HEK293T (cell line): ENCODE measurements around the gene IQCB1.

Experiments
- CTCF ChIA-PET: fragments of 350-600 bp; formaldehyde crosslinking; extraction: SDS; loops from one replicate; lab custom pipeline; 2021; ENCODE audit warnings: antibody characterized with exemption, inconsistent platforms; lab: Yijun Ruan, JAX
- POLR2A ChIA-PET: fragments of 350-600 bp; formaldehyde crosslinking; extraction: SDS; loops from one replicate; lab custom pipeline; 2020; ENCODE audit warnings: antibody characterized with exemption, inconsistent platforms; lab: Yijun Ruan, JAX
- DNase-seq: peaks from one replicate; pipeline ENCODE4 v3.0.0; 2012; ENCODE audit warnings: mixed read lengths; ENCODE audit errors: extremely low spot score
- ARNT ChIP-seq: fragments of 450-650 bp; IDR thresholded peaks from 2 replicates; pipeline ENCODE4 v1.6.1; 2017; ENCODE audit warnings: mild to moderate bottlenecking
- BHLHE40 ChIP-seq: fragments of 450-650 bp; IDR thresholded peaks from 2 replicates; pipeline ENCODE4 v1.6.1; 2016; ENCODE audit warnings: mild to moderate bottlenecking, moderate library complexity, borderline replicate concordance
- CTBP1 ChIP-seq: fragments of 450-650 bp; IDR thresholded peaks from 2 replicates; pipeline ENCODE4 v1.6.1; 2016; ENCODE audit warnings: borderline replicate concordance
- ELF4 ChIP-seq: fragments of 450-650 bp; IDR thresholded peaks from 2 replicates; pipeline ENCODE4 v1.6.1; 2017; ENCODE audit warnings: antibody characterized with exemption
- FOXA1 ChIP-seq: fragments of 450-650 bp; IDR thresholded peaks from 2 replicates; pipeline ENCODE4 v1.6.1; 2016; ENCODE audit warnings: mild to moderate bottlenecking
- FOXK2 ChIP-seq: fragments of 450-650 bp; IDR thresholded peaks from 2 replicates; pipeline ENCODE4 v1.6.1; 2016; ENCODE audit warnings: mild to moderate bottlenecking
- FOXM1 ChIP-seq: fragments of 450-650 bp; IDR thresholded peaks from 2 replicates; pipeline ENCODE4 v1.6.1; 2017; ENCODE audit warnings: mild to moderate bottlenecking, borderline replicate concordance
- HDGF ChIP-seq: fragments of 450-650 bp; IDR thresholded peaks from 2 replicates; pipeline ENCODE4 v1.6.1; 2017; ENCODE audit warnings: antibody characterized with exemption, borderline replicate concordance
- L3MBTL2 ChIP-seq: fragments of 450-650 bp; conservative IDR thresholded peaks from 2 replicates; pipeline ENCODE4 v1.6.1; 2016; ENCODE audit warnings: mild to moderate bottlenecking
- LEF1 ChIP-seq: fragments of 450-650 bp; IDR thresholded peaks from 2 replicates; pipeline ENCODE4 v1.6.1; 2017; ENCODE audit warnings: mild to moderate bottlenecking, borderline replicate concordance
- NFRKB ChIP-seq: fragments of 450-650 bp; IDR thresholded peaks from 2 replicates; pipeline ENCODE4 v1.6.1; 2016; ENCODE audit warnings: mild to moderate bottlenecking, moderate library complexity
- SP1 ChIP-seq: fragments of 450-650 bp; IDR thresholded peaks from 2 replicates; pipeline ENCODE4 v1.6.1; 2017
- SUZ12 ChIP-seq: fragments of 450-650 bp; IDR thresholded peaks from 2 replicates; pipeline ENCODE4 v1.6.1; 2016; ENCODE audit warnings: mild to moderate bottlenecking
- TARDBP ChIP-seq: fragments of 450-650 bp; IDR thresholded peaks from 2 replicates; pipeline ENCODE4 v1.6.1; 2016
- ZNF384 ChIP-seq: fragments of 450-650 bp; IDR thresholded peaks from 2 replicates; pipeline ENCODE4 v1.6.1; 2016
- TF ChIP-seq, protein P1 (sequence below): fragments of 450-650 bp; IDR thresholded peaks from 2 replicates; pipeline ENCODE4 v1.6.1; 2016

Gene IQCB1

GRCh38 chr3:121835465-121835801, 573 bp upstream of the IQCB1 start:
- POLR2A ChIA-PET, result interaction anchor here (1.0 kb wide), 1 partner anchor 42 kb away, joined by 4 read pairs; no protein-coding TSS in a partner anchor
- TF ChIP-seq L3MBTL2 (no peak), ZNF384 (no peak), BHLHE40 (no peak), FOXM1 (no peak), SP1 (no peak), NFRKB (no peak), CTBP1 (no peak), ELF4 (no peak), TARDBP (no peak)
- CTCF ChIA-PET, result no interaction called here
- DNase-seq, result no peak

DNA sequence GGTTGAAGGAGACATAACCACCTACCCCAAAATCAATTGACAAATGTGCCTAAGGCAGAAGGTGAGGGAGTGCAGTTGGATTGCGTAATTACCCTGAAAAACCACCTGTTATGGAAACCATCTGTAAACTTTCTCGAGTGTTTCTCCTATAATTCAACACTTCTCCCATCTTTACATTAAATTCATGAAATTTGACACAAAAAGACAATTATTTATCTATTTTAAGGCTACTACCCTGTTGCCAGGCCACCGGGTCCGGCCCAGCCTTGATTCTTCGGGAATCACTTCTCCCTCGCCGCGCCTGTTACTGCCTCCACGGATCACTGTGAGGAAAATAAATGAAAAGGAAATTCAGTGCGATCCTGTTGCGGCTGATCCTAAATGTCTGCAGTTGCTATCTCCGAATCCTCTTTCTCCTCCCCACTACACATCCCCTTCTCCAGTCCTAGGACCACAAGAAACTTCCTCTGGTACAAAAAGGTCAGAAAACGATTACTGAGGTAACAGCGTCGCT, 646 bp downstream of the IQCB1 start:
- CTCF ChIA-PET, result no interaction called here
- DNase-seq, result peak; percentile 25
- TF ChIP-seq L3MBTL2 (no peak), FOXK2 (no peak), FOXM1 (no peak), ARNT (no peak), TARDBP (no peak), SP1 (no peak), CTBP1 (no peak)
- POLR2A ChIA-PET, result no interaction called here

GRCh38 chr3:121822973-121823372, 11.9 kb downstream of the IQCB1 start:
- TF ChIP-seq HDGF, result no peak
- no peak for TF ChIP-seq ARNT
- no peak for TF ChIP-seq TARDBP
- no peak for TF ChIP-seq SP1
- no peak for TF ChIP-seq BHLHE40
- TF ChIP-seq SUZ12, result no peak
- TF ChIP-seq LEF1, result no peak
- TF ChIP-seq, protein P1, sequence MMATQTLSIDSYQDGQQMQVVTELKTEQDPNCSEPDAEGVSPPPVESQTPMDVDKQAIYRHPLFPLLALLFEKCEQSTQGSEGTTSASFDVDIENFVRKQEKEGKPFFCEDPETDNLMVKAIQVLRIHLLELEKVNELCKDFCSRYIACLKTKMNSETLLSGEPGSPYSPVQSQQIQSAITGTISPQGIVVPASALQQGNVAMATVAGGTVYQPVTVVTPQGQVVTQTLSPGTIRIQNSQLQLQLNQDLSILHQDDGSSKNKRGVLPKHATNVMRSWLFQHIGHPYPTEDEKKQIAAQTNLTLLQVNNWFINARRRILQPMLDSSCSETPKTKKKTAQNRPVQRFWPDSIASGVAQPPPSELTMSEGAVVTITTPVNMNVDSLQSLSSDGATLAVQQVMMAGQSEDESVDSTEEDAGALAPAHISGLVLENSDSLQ, result no peak
- no peak for TF ChIP-seq L3MBTL2
- TF ChIP-seq FOXK2, result no peak
- TF ChIP-seq FOXM1, result no peak
- no peak for TF ChIP-seq CTBP1
- TF ChIP-seq NFRKB, result no peak
- TF ChIP-seq FOXA1, result no peak
- no peak for DNase-seq
- CTCF ChIA-PET, result no interaction called here
- POLR2A ChIA-PET, result interaction anchor here (1.0 kb wide), 1 partner anchor 12 kb away, joined by 3 read pairs; the partner anchor contains the start of genes EAF2 and IQCB1

DNA sequence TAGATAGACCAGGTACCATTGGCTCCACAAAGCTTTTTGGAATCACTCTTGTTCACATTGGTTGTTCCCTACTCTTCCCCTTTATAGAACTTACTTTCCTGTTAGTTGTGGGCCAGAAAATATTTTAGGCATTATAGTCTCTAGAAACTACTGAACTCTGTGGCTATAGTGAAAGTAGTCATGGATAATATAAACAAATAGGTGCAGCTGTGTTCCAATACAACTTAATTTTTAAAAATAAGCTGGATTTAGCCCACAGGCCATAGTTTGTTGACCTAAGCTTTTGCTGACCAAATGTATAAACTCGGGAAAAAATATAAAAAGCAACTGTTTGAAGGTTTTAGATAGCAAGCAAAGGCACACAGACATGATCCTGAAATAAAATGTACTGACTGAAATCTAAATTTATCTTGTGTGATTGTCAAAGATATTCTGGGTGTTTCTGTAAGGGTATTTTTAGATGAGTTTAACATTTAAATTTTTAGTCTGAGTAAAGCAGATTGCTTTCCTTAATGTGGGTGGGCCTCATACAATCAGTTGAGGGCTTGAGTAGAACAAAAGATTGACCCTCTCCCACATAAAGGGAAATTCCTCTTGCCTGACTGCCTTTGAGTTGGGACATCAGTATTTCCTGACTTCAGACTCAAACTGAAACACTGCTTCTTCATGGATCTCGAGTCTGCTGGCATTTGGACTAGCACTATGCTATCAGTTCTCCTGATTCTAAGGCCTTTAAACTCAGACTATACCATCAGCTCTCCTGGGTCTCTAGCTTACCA, 13.2 kb downstream of the IQCB1 start:
- CTCF ChIA-PET, result interaction anchor here (0.6 kb wide), 1 partner anchor 7 kb away, joined by 4 read pairs; no protein-coding TSS in a partner anchor
- no peak for DNase-seq
- POLR2A ChIA-PET, result no interaction called here
- TF ChIP-seq L3MBTL2 (no peak), ELF4 (no peak), SP1 (no peak), FOXK2 (no peak), FOXM1 (no peak), HDGF (no peak), NFRKB (no peak), ARNT (no peak), BHLHE40 (no peak), SUZ12 (no peak), ZNF384 (no peak), FOXA1 (no peak), LEF1 (no peak), CTBP1 (no peak), TARDBP (no peak)
- TF ChIP-seq, protein P1, result no peak

GRCh38 chr3:121819236-121819635, 15.6 kb downstream of the IQCB1 start:
- CTCF ChIA-PET, result no interaction called here

More at GRCh38 chr3:121819236-121819635, 15.6 kb downstream of the IQCB1 start:
- no peak for DNase-seq
- POLR2A ChIA-PET, result no interaction called here
- TF ChIP-seq SUZ12, result no peak
- TF ChIP-seq ARNT, result no peak
- TF ChIP-seq ZNF384, result no peak
- no peak for TF ChIP-seq LEF1
- no peak for TF ChIP-seq SP1
- TF ChIP-seq L3MBTL2, result no peak
- no peak for TF ChIP-seq FOXA1
- no peak for TF ChIP-seq FOXM1
- TF ChIP-seq FOXK2, result no peak
- TF ChIP-seq TARDBP, result no peak
- no peak for TF ChIP-seq HDGF
- TF ChIP-seq, protein P1, result no peak
- TF ChIP-seq NFRKB, result no peak
- TF ChIP-seq ELF4, result no peak
- no peak for TF ChIP-seq BHLHE40
- no peak for TF ChIP-seq CTBP1
